Measurements from ENCODE around the gene SORT1.
A peak's percentile ranks its signal among the peaks of the same experiment; 100 is the strongest.
"Not testable (repeated sequence)": the region's sequence is repeated elsewhere in the genome, so short reads cannot be mapped to it uniquely, and the experiment has no call there.

Gene SORT1

DNA sequence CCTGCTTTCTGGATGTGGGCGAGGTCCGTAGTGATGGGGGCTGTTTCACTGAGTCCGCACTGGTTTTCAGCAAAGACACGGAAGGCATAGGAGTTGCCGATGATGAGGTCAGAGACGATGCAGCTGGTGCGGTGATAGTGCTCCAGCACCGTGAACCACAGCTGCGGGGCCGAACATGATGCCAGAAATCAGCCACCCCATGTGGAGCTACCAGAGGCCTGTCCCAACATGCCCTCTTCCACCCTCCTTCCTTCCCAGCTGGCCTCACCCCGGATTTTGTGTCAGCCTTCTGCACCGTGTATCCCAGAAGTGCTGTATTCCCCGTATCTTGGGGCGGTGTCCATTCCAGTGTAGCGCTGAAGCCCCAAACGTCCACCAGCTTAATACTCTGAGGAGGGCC is 100.9 kb downstream of the SORT1 start:
- no peak for DNase-seq

DNA sequence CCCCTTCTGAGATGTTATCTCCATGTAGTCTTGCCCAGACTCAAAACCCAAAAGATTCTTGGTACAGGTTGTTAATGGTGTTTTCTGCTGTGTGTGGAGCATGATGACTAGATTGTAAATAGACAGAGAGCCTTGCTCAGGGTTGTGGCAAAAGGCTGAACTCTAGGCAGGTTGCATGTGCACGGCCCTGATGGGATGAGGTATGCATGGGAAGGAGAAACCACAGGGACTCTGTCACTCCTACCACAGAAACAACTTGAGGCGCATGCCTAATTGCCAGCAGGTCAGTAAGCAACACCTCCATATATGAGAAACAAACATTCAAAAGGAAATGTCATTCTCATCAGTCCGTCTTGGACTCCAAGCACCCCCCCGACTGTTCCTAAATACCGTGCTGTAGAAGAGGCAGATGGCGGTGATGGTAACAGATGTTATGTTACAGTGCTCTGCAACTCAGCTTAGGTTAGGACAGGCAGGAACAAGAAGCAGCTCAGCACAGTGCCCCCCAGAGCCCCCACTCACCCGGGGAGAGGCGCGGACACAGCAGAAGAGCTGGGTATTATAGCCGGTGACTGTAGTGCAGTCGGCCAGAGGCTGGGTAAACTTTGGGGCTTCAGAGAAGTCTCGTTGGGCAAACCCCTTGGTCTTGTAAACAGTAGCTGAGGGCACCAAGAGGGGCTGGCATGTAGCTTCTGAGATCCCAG is 101.9 kb downstream of the SORT1 start:
- no peak for DNase-seq

DNA sequence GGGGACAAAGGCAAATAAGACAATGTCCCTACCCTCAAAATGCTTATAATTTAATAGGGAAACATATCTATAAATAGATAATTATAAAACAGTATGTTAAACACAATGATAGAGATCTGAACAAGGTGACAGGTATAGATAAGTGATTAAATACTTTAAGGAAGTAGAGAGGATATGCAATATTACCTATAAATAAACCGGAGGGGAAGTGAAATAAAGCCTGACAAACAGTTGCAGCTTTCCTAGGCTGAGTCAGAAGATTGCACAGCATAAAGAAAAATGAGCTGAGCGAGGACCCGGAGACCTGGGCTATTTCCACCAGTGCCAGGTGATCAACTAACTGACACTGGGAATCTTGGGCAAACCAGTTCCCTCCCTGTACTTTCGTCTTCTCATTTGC is 103.2 kb downstream of the SORT1 start:
- DNase-seq = no peak

- DNase-seq = no peak
These were observed 104.7 kb downstream of the SORT1 start for GRCh38 chr1:109293026-109293425.

DNA sequence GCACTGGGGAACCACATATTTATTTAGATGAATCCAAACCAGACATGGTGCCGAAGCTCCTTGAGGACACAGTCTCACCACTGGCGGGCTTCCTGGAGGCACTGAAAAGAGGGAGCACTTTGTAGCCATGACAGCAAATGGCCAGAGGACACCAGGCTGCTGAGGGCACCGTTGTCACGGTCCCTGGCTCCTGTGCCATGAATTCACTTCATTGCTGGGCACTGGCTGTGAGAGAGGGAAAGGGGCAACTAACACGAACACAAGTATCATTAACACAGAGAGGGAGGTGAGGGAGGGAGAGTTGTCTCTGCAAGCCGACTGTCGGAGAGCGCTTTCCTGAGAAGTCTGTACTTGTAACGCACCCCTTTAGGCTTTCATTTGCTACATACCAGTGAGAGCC is 105.4 kb downstream of the SORT1 start:
- no peak for DNase-seq

DNA sequence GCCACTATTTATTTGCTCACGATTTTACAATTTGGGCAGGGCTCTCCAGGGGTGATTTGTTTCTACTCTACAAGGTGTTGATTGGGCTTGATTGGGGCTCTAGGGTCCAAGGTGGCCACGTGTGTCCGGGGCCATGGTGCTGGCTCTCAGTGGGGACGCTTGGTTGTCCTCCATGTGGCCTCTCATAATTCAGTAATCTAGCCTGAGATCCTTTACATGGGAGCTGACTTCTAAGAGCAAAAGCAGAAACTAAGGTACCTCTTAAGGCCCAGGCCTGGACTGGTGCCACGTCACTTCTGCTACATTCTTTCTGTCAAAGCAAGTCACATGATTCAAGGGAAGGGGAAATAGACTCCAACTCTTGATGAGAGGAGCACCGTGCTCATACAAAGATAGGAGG is 106.7 kb downstream of the SORT1 start:
- peak in 1 of 14 donors; percentile 34 for DNase-seq

DNA sequence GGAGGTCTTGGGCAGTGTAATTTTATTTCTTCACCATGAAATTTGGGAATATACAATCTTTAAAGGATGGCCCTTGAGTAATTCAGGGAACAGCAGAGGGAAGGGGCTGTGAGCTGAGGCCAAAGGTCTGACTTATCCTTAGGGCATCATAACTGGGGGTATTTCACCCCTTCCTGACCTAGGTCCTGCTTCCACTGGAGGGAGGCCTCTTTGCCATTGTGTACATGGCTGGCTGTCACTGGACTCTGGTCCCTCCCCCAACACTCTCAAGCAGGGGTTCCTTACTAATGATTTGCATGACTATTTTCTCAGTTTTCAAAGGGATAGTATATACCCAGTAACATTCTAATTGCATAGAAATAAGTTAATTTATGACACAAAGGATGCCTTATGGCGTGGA is 107.6 kb downstream of the SORT1 start:
- no peak for DNase-seq

DNA sequence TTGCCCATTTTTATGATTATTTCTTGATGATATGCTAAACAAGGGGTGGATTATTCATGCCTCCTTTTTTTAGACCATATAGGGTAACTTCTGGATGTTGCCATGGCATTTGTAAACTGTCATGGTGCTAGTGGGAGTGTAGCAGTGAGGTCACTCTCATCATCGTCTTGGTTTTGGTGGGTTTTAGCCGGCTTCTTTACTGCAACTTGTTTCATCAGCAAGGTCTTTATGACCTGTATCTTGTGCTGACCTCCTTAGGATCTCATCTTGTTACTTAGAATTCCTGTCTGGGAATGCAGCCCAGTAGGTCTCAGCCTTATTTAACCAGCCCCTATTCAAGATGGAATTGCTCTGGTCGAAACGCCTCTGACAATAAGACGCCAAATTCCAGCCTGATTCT is 111.0 kb downstream of the SORT1 start:
- not testable (repeated sequence) for DNase-seq

DNA sequence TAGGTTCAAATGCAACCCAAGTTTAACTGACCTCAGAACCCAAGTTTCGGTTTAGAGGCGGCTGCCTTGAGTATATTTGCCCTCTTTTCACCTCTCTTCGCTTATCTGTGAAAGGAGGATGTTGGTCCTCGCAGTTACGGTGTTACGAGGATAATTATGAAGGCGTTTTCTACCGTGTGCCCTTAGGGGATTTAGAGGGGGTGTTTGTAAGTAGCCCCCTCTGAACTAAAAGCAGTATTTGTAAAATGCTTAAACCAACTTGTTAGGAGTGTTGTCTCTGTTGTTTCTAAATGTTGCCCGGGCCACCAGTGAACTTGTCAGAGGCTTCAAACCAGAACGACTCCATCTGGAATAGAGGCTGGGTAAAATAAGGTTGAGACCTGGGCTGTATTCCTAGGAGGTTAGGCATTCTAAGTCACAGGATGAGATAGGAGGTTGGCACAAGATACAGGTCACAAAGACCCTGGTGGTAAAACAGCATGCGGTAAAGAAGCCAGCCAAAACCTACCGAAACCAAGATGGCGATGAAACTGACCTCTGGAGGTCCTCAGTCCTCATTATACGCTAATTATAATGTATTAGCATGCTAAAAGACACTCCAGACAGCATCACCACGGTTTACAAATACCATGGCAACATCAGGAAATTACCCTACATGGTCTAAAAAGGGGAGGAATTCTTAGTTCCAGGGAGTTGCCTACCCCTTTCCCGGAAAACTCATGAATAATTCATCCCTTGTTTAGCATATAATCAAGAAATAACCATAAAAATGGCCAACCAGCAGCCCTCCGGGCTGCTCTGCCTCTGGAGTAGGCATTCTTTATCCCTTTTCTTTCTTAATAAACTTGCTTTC is 113.7 kb downstream of the SORT1 start:
- no peak for DNase-seq

DNA sequence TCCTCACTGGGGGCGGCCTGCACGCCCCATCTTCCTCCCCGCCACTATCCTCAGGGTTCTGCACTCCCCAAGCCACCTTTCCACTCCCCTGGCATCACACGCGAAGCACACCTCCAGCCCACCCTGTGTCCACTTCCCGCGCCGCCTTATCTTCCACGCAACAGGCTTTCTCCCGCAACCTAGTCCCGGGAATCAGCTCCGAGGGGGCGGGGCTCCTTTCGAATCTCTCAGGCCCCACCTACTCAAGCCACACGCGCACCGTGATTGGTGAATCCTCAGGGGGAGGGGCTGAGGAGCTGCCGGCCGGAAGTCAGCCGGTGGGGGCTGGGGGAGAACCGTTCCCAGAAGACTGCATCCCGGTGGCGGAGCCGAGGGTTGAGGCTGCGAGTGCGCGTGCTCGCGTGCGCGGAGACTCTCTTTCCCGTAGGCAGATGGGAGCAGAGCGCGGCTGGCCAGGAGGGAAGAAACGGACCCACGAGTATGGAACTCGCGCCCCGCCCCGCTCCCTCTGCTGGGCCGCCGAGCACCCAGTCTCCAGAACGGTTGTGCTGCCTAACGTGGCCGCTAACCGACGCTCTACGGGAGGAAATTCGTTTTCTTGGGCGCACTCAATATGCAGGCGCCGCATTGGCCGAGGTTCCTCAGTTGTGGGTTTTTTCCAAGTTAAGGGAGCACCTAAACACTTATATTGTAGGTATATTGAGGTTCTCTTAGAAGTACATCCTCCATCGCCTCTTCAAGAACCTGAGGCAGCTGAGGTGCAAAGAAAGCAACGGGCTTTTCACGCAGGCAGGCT is 114.6 kb downstream of the SORT1 start, which contains the start of gene PSRC1:
Gene PSRC1 (minus strand): TSS at position 194 of the 796 bp plus-strand sequence.
- peak; percentile 41 to 98 (median 95) for DNase-seq

DNA sequence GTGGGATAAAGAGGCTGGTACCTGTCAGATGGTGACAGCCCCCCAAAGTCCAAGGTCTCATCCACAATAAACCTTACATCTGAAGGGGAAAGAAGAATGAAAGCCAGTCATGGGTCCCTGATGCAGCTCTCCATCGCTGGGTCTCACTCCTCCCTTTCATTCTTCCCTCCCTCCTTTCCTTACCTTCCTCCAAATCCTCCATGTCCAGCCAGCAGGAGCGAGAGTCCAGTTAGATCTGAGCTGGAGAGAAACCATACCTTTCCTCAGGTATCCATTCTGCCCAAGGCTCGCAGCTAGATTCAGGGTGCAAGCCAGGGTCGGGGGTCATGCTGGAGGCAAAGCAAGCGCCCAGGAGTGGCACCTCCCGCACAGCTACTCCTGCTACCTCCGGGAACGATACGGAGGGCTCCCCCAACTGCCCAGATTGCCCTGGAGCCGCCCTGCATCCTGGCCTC is 115.2 kb downstream of the SORT1 start:
- DNase-seq = no peak

- DNase-seq = peak in 9 of 14 donors; percentile 6 to 72 (median 63)
These were observed 115.8 kb downstream of the SORT1 start for GRCh38 chr1:109281680-109282496.

DNA sequence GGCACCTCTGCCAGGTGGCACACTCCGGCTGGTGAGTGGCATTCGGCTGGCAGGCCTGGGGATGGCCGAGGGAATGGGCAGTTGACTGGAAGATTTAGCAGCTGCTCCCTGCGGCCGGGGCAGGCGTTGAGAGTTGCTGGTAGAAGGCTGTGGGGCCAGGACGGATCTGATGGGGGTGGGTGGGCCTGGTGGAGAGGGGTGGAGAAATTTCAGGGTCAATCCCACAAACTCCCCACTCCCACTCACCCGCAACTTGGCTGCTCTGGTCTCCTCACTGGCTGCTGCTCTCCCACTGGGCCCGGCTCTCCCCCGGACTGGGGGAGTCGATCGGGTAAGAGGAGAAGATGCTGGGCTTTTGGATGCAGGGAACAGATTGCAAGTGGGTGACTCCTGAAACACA is 116.9 kb downstream of the SORT1 start:
- DNase-seq = no peak

GRCh38 chr1:109279615-109280278 is 118.0 kb downstream of the SORT1 start:
- no peak for DNase-seq

GRCh38 chr1:109277434-109278204 is 120.1 kb downstream of the SORT1 start:
- peak in 12 of 14 donors; percentile 26 to 81 (median 64) for DNase-seq

- no peak for DNase-seq
These were observed 121.9 kb downstream of the SORT1 start for GRCh38 chr1:109275706-109276345.

- peak in 3 of 14 donors; percentile 11 to 57 (median 52) for DNase-seq
These were observed 122.9 kb downstream of the SORT1 start for GRCh38 chr1:109274533-109275476.

GRCh38 chr1:109273570-109274288 is 124.0 kb downstream of the SORT1 start:
- no peak for DNase-seq
